Endothelial cell of umbilical vein (primary cell): Measurements from ENCODE around the gene CD109.
"Not testable (repeated sequence)": the region's sequence is repeated elsewhere in the genome, so short reads cannot be mapped to it uniquely, and the experiment has no call there.

ENCODE experiments used
- CTCF ChIP-seq, 2 donors: IDR thresholded peaks; 1 replicate in 1 of 2; 2 replicates in 1 of 2; pipeline ENCODE4 v1.5.1; 2011; ENCODE audit warnings: low read length in 2 of 2, mild to moderate bottlenecking in 2 of 2, moderate library complexity in 2 of 2, control low read depth in 1 of 2, inconsistent platforms in 1 of 2, low read depth in 1 of 2; ENCODE audit not compliant: insufficient read depth in 1 of 2; ENCODE audit errors: extremely low read depth in 1 of 2
- POLR2A ChIP-seq: IDR thresholded peaks from 2 replicates; pipeline ENCODE4 v1.6.1; 2012; ENCODE audit warnings: low read depth, mild to moderate bottlenecking, control low read depth, low read length
- POLR2AphosphoS5 ChIP-seq: IDR thresholded peaks from 2 replicates; pipeline ENCODE4 v1.6.1; 2012; ENCODE audit warnings: low read depth, mild to moderate bottlenecking, control low read depth, low read length, moderate library complexity; ENCODE audit not compliant: insufficient read depth
- TF ChIP-seq, protein P1 (sequence below): IDR thresholded peaks from 2 replicates; pipeline ENCODE4 v1.6.1; 2011; ENCODE audit not compliant: insufficient read depth, insufficient read length

GRCh38 chr6:73679846-73680245 lies 16.2 kb upstream of the CD109 start:
- not testable (repeated sequence) for TF ChIP-seq CTCF (IDR thresholded peaks at IDR 0.05; ENCODE audit: extremely low read depth in 1 of 2, insufficient read depth in 1 of 2, low read depth in 1 of 2, low read length in 2 of 2); POLR2A; POLR2AphosphoS5
- TF ChIP-seq, protein P1, sequence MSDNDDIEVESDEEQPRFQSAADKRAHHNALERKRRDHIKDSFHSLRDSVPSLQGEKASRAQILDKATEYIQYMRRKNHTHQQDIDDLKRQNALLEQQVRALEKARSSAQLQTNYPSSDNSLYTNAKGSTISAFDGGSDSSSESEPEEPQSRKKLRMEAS = not testable (repeated sequence)
